GM12875 (cell line): Measurements from ENCODE around the gene DEDD2.

Experiments
- H3K4me3 ChIP-seq: one replicate; pipeline ENCODE4 v1.5.1; 2011; ENCODE audit warnings: low read depth, low read length, control low read depth
- TF ChIP-seq, protein P1 (sequence below): IDR thresholded peaks from 2 replicates; pipeline ENCODE4 v1.5.1; 2011; ENCODE audit warnings: low read depth, mild to moderate bottlenecking, control low read depth, inconsistent platforms, low read length, moderate library complexity, borderline replicate concordance; ENCODE audit not compliant: insufficient read depth

Gene DEDD2

GRCh38 chr19:42254089-42254849 is 36.8 kb upstream of the DEDD2 start:
- peak overlapping the region; percentile 95 for H3K4me3 ChIP-seq
- TF ChIP-seq, protein P1, sequence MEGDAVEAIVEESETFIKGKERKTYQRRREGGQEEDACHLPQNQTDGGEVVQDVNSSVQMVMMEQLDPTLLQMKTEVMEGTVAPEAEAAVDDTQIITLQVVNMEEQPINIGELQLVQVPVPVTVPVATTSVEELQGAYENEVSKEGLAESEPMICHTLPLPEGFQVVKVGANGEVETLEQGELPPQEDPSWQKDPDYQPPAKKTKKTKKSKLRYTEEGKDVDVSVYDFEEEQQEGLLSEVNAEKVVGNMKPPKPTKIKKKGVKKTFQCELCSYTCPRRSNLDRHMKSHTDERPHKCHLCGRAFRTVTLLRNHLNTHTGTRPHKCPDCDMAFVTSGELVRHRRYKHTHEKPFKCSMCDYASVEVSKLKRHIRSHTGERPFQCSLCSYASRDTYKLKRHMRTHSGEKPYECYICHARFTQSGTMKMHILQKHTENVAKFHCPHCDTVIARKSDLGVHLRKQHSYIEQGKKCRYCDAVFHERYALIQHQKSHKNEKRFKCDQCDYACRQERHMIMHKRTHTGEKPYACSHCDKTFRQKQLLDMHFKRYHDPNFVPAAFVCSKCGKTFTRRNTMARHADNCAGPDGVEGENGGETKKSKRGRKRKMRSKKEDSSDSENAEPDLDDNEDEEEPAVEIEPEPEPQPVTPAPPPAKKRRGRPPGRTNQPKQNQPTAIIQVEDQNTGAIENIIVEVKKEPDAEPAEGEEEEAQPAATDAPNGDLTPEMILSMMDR, result no peak

GRCh38 chr19:42253245-42254088 is 36.0 kb upstream of the DEDD2 start:
- TF ChIP-seq, protein P1, result no peak
- peak overlapping the region; percentile 95 for H3K4me3 ChIP-seq

DNA sequence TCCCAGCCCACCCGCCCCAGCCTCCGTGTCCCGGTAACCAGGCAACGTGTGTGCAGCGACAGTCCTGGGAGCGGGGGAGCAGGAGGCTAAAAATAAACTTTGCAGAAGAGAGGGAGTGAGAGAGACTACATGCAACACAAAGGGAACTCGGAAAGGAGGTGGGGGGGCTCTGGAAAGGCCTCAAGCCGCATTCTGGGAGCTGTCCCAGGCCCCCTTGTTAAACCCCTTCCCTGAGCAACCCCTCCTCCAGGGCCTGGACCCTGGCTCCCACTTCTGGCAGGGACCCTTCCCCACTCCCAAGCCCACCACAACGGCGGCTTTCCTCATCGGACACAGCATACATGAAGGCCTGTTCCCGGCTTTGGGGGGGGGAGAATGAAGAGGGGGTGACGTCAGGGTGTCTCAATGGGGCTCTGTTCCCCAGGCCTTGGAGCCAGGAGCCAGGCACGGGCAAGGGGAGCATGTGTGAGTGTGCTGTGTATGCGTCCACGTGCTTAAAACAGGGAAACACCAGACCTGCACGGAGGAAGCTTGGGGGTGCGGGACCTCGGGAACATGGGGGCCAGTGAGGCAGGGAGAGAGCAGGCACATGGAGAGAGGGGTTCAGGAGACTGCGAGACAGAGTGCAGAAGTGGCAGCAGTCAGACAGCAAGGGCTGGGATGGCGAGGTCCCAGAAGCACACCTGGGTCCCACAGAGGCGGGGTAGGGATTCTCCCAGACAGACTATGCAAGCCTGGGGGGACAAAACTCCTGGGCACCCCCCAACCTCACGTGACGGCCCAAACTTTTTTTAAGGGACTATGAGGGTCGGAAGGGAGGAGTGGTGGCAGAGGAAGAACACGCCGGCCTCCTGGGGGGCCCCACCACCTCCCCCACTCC is 35.1 kb upstream of the DEDD2 start:
- TF ChIP-seq, protein P1, result no peak
- H3K4me3 ChIP-seq, result peak overlapping the region; percentile 95

- no peak overlapping the region for H3K4me3 ChIP-seq
- TF ChIP-seq, protein P1, result no peak
These were observed 34.3 kb upstream of the DEDD2 start for GRCh38 chr19:42251572-42252358.

- H3K4me3 ChIP-seq, result no peak overlapping the region
- TF ChIP-seq, protein P1, result no peak
These were observed 33.4 kb upstream of the DEDD2 start for GRCh38 chr19:42250666-42251531.
